CD14-positive monocyte (primary cell): ENCODE measurements around the gene RAB3IP. TPM values are rescaled to one million over a fixed set of nuclear protein-coding genes. Genes with fewer than 3 reads are reported as not detected.

ENCODE experiments used
- DNase-seq, 3 donors: peaks; one replicate each; pipeline ENCODE4 v3.0.0-alpha.2; 2011 to 2022
- H2AFZ ChIP-seq: 2 replicates; pipeline ENCODE4 v1.6.0; 2012; ENCODE audit warnings: mild to moderate bottlenecking, low read depth, low read length, inconsistent platforms; ENCODE audit not compliant: insufficient read depth, poor library complexity, severe bottlenecking
- H3K27ac ChIP-seq, 2 donors: 1 replicate in 1 of 2; 2 replicates in 1 of 2; pipeline ENCODE4 v1.5.1; 2012 to 2013; ENCODE audit warnings: low read length in 2 of 2, control low read depth in 1 of 2, inconsistent platforms in 1 of 2, low read depth in 1 of 2, mild to moderate bottlenecking in 1 of 2
- H3K27me3 ChIP-seq, 2 donors: one replicate each; pipeline versions ENCODE4 v1.6.0 to v1.6.1; 2011 to 2013; ENCODE audit warnings: low read length in 2 of 2; ENCODE audit not compliant: control insufficient read depth in 2 of 2, insufficient read depth in 2 of 2
- H3K36me3 ChIP-seq, 2 donors: replicated peaks in 1 of 2; 1 replicate in 1 of 2; 2 replicates in 1 of 2; pipeline versions ENCODE4 v1.5.1 to v1.6.1; 2012 to 2013; ENCODE audit warnings: low read length in 2 of 2, control low read depth in 1 of 2, inconsistent platforms in 1 of 2, mild to moderate bottlenecking in 1 of 2; ENCODE audit not compliant: insufficient read depth in 2 of 2, control insufficient read depth in 1 of 2
- H3K4me1 ChIP-seq, 2 donors: 1 replicate in 1 of 2; 2 replicates in 1 of 2; pipeline versions ENCODE4 v1.5.1 to v1.6.1; 2012 to 2013; ENCODE audit warnings: low read length in 2 of 2, control low read depth in 1 of 2, inconsistent platforms in 1 of 2, mild to moderate bottlenecking in 1 of 2, moderate library complexity in 1 of 2; ENCODE audit not compliant: insufficient read depth in 2 of 2, control insufficient read depth in 1 of 2
- H3K4me2 ChIP-seq: replicated peaks from 2 replicates; pipeline ENCODE3; 2012; ENCODE audit warnings: low read length, moderate library complexity, mild to moderate bottlenecking; ENCODE audit not compliant: poor library complexity, severe bottlenecking; ENCODE audit errors: extremely low read depth
- H3K4me3 ChIP-seq, 3 experiments: fragments of 200-600 bp in 1 of 3; sonication (generic) in 1 of 3; replicated peaks in 1 of 3; 1 replicate in 2 of 3; 2 replicates in 1 of 3; pipeline ENCODE4 v1.5.1; 2011 to 2013; ENCODE audit warnings: low read length in 3 of 3, mild to moderate bottlenecking in 3 of 3, control low read depth in 2 of 3, low read depth in 2 of 3, inconsistent platforms in 1 of 3, moderate library complexity in 1 of 3
- H3K79me2 ChIP-seq: 2 replicates; pipeline ENCODE4 v1.6.0; 2012; ENCODE audit warnings: mild to moderate bottlenecking, control low read depth, inconsistent platforms, low read length, moderate library complexity; ENCODE audit not compliant: insufficient read depth
- H3K9ac ChIP-seq: 2 replicates; pipeline ENCODE4 v1.6.0; 2017; ENCODE audit warnings: low read length, mild to moderate bottlenecking; ENCODE audit not compliant: insufficient read depth, poor library complexity, severe bottlenecking
- H3K9me3 ChIP-seq, 2 donors: replicated peaks in 1 of 2; 1 replicate in 1 of 2; 2 replicates in 1 of 2; pipeline versions ENCODE4 v1.5.1 to v1.6.1; 2012 to 2013; ENCODE audit warnings: low read length in 2 of 2, control low read depth in 1 of 2; ENCODE audit not compliant: control insufficient read depth in 1 of 2, insufficient read depth in 1 of 2
- H4K20me1 ChIP-seq: 2 replicates; pipeline ENCODE4 v1.6.0; 2012; ENCODE audit warnings: mild to moderate bottlenecking, low read length, control low read depth, moderate library complexity; ENCODE audit not compliant: insufficient read depth
- H3K27ac Mint-ChIP-seq, 7 donors: one replicate each; pipeline ENCODE4 v1.8.0; 2020; ENCODE audit warnings: mild to moderate bottlenecking in 7 of 7, mixed read lengths in 7 of 7, moderate library complexity in 6 of 7, inconsistent platforms in 2 of 7
- H3K27me3 Mint-ChIP-seq, 3 donors: one replicate each; pipeline ENCODE4 v1.8.0; 2021 to 2022; ENCODE audit warnings: low read depth in 3 of 3, mild to moderate bottlenecking in 3 of 3, mixed read lengths in 3 of 3, moderate library complexity in 3 of 3, inconsistent platforms in 1 of 3
- H3K36me3 Mint-ChIP-seq, 2 donors: one replicate each; pipeline ENCODE4 v1.8.0; 2020; ENCODE audit warnings: mixed read lengths in 2 of 2, inconsistent platforms in 1 of 2, mild to moderate bottlenecking in 1 of 2
- H3K4me1 Mint-ChIP-seq: one replicate; pipeline ENCODE4 v1.8.0; 2020; ENCODE audit warnings: mild to moderate bottlenecking, mixed read lengths
- H3K4me3 Mint-ChIP-seq, 2 donors: one replicate each; pipeline ENCODE4 v1.8.0; 2020; ENCODE audit warnings: mild to moderate bottlenecking in 2 of 2, mixed read lengths in 2 of 2, moderate library complexity in 1 of 2
- H3K9me3 Mint-ChIP-seq, 7 donors: one replicate each; pipeline ENCODE4 v1.8.0; 2020 to 2022; ENCODE audit warnings: mixed read lengths in 7 of 7, mild to moderate bottlenecking in 6 of 7, moderate library complexity in 6 of 7, inconsistent platforms in 2 of 7
- CTCF ChIP-seq: fragments of 200-600 bp; IDR thresholded peaks from one replicate; pipeline ENCODE4 v1.8.0; 2022; ENCODE audit warnings: antibody characterized with exemption, mild to moderate bottlenecking
- WGBS: methylation state at CpG from one replicate; pipeline ENCODE4 v1.1.5; 2013; ENCODE audit warnings: missing lambda C conversion rate; ENCODE audit not compliant: insufficient coverage; 5-methylcytosine and 5-hydroxymethylcytosine counted together
- intact Hi-C, 2 donors: fragments of 100-400 bp; cut with micrococcal nuclease; formaldehyde crosslinking; loops; one replicate each; pipeline versions ENCODE4 v1.15.0 to v1.15.1; 2023
- polyA plus RNA-seq, 3 donors: library from polyadenylated mRNA; depleted of rRNA in 1 of 3; unstranded in 2 of 3; stranded (reverse) in 1 of 3; fragments of 300-500 nt in 2 of 3; fragments of >200 nt in 1 of 3; fragmentation: Illumina TruSeq in 2 of 3; gene quantifications; 1 replicate in 2 of 3; 2 replicates in 1 of 3; pipeline ENCODE4 v1.2.3, GENCODE V29; 2012 to 2021

RAB3IP gene
- polyA plus RNA-seq, 3 donors: 8.2 to 14.8 (median 9.4) TPM

- H2AFZ ChIP-seq: no peak overlapping the region
- H3K36me3 ChIP-seq: no peaks in the 10 kb centered on the region
- no peak overlapping the region for H3K4me2 ChIP-seq
- no peak overlapping the region for H3K27ac ChIP-seq
- no peaks in the 10 kb centered on the region for H4K20me1 ChIP-seq
- Mint-ChIP-seq H3K4me1 (no peaks in the 10 kb centered on the region), H3K27ac (no peak overlapping the region), H3K36me3 (no peaks in the 10 kb centered on the region), H3K27me3 (peaks cover 0 to 8% (median 8%) of the 10 kb centered on the region in 3 donors), H3K4me3 (no peak overlapping the region), H3K9me3 (peaks cover 0 to 1% (median 0%) of the 10 kb centered on the region in 7 donors)
- no peaks in the 10 kb centered on the region for H3K4me1 ChIP-seq
- no peak overlapping the region for H3K4me3 ChIP-seq
- H3K9ac ChIP-seq: no peak overlapping the region
- H3K27me3 ChIP-seq: no peaks in the 10 kb centered on the region
- no peaks in the 10 kb centered on the region for H3K79me2 ChIP-seq
- DNase-seq: no peak
- H3K9me3 ChIP-seq: no peaks in the 10 kb centered on the region
- intact Hi-C loops: no loop called here
- no peak for TF ChIP-seq CTCF
These were observed 95.9 kb downstream of the RAB3IP start for GRCh38 chr12:69834576-69834975.

GRCh38 chr12:69835081-69835480, 96.4 kb downstream of the RAB3IP start:
- Histone ChIP-seq H3K4me1 (no peaks in the 10 kb centered on the region), H3K27ac (no peak overlapping the region), H3K9ac (no peak overlapping the region), H3K36me3 (no peaks in the 10 kb centered on the region), H3K9me3 (no peaks in the 10 kb centered on the region), H3K79me2 (no peaks in the 10 kb centered on the region), H2AFZ (no peak overlapping the region), H3K4me2 (no peak overlapping the region), H4K20me1 (no peaks in the 10 kb centered on the region), H3K27me3 (no peaks in the 10 kb centered on the region), H3K4me3 (no peak overlapping the region)
- WGBS: no CpG with 5 or more reads among the region's 3 CpGs
- Mint-ChIP-seq H3K9me3 (peaks cover 0 to 1% (median 0%) of the 10 kb centered on the region in 7 donors), H3K4me1 (no peaks in the 10 kb centered on the region), H3K36me3 (no peaks in the 10 kb centered on the region), H3K27ac (no peak overlapping the region), H3K4me3 (no peak overlapping the region), H3K27me3 (peaks cover 0 to 12% (median 8%) of the 10 kb centered on the region in 3 donors)
- intact Hi-C loops: no loop called here
- no peak for TF ChIP-seq CTCF
- peak in 1 of 3 donors; percentile 31 for DNase-seq
